Stimulated activated CD4-positive, alpha-beta T cell treated with anti-CD3 and anti-CD28 coated beads, Interleukin-4, amount 100 ng/mL, for 24 hours (primary cell): ENCODE results near the gene APOC3.
A peak's percentile ranks its signal among the peaks of the same experiment; 100 is the strongest.

Experiments used
- DNase-seq: peaks from one replicate; pipeline ENCODE4 v3.0.0-alpha.2; 2020

APOC3 gene

DNA sequence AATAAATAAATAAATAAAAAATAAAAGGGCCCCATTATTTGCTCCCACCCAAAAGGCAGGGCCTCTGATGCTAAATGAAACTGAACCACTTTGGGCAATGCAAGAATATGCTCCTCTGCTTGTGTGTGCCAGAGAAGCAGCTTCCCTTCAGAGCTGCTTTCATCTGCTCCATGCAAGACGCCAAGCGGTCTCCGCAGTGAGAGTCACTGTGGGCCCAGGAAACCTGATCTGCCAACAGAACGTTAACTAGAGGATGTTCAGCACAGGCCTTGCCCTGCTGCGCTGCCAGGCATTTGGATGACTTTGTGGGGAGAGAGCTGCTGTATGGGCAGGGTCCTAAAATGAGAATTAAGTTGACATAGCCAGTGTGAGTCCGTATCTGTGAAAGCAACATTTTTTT is 51.4 kb downstream of the APOC3 start:
- no peak for DNase-seq

DNA sequence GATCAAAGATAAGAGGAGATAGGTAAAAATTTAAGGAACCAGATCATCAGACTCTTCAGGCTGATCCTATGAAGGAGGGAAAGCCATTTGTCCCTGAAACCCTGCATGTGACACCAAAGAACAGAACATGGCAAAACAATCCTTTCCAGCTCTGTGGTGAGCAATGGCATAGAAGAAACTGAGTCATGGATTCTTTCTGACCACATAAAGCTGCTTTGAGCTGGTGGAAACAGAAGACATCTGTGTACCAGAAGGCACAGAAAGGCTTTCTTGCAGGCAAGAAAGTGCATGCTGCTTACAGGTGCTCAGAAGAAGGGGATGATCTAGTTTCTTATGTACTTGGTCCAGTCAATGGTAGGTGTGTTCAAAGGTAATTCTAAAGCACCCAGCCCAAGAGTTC is 52.7 kb downstream of the APOC3 start:
- peak; percentile 13 for DNase-seq
